T-helper 2 cell (primary cell): ENCODE measurements around the gene TRIM37.
"Not testable (repeated sequence)": the region's sequence is repeated elsewhere in the genome, so short reads cannot be mapped to it uniquely, and the experiment has no call there.

Source experiments
- DNase-seq, 5 experiments: peaks; one replicate each; pipeline versions ENCODE4 v3.0.0 to v3.0.0-alpha.2; 2012 to 2022

TRIM37 gene

DNA sequence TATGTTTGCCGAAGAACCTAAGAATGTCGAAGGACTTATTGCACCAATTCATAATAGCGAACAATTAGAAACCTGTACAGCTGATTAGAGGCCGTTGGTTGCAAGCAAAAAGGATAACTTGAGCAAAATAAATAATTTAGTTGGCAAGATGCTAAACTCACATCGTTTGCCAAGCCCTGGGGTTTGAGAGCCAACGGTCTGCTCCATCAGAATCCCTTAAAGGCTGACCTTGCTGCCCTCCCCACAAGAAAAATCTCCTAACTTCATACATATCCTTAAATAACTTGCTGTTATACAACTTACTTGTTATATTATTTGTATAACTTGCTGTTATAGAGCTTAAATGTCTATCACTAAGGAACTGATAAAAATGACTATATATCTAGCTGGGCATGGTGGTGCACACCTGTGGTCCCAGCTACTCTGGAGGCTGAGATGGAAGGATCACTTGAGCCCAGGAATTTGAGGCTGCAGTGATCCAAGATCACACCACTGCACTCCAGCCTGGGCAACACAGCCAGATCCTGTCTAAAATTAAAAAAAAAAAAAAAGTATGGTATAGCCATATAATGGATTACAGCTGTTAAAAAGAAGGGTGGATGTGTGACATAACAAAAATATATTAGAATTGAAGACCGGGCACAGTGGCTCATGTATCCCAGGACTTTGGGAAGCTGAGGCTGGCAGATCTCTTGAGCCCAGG lies 1.9 kb upstream of the TRIM37 start:
- DNase-seq: no peak

DNA sequence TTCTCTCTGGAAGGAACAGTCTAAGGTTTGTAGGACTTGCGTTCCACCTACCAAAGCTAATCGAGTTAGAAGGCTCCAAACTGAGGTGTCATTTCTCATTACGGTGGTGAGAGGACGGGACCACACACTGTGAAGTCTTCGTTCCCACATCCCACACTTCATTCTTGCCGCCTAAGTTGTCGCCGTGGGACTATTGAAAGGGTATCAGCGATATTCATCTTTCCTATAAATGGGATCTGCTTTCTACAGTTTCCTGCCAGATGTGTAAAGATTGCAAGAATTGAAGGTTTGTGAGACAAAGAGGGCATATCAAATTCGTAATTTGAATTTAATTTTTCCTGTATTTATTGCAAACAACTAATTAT lies 608 bp upstream of the TRIM37 start:
- DNase-seq: no peak

GRCh38 chr17:59105852-59106462 lies 723 bp downstream of the TRIM37 start:
- DNase-seq: peak; percentile 51 to 88 (median 68)

DNA sequence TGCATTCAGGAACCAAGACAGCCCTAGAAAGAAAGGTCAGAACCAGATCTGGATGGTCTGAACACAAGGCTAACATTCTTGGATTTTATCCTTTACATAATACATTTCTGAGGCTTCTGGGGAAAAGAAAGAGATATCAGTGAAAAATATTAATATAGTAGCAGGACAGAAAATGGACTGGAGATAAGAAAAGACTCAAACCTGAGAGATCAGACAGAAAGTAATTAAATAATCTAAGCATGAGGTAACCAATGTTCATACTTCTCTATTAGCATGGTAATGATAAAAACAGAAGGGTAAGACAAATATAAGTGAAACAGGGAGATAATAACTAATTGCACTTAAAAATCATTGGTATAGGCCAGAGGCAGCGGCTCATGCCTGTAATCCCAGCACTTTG lies 5.5 kb downstream of the TRIM37 start:
- DNase-seq: no peak

GRCh38 chr17:59097876-59098275 lies 8.8 kb downstream of the TRIM37 start:
- DNase-seq: no peak

DNA sequence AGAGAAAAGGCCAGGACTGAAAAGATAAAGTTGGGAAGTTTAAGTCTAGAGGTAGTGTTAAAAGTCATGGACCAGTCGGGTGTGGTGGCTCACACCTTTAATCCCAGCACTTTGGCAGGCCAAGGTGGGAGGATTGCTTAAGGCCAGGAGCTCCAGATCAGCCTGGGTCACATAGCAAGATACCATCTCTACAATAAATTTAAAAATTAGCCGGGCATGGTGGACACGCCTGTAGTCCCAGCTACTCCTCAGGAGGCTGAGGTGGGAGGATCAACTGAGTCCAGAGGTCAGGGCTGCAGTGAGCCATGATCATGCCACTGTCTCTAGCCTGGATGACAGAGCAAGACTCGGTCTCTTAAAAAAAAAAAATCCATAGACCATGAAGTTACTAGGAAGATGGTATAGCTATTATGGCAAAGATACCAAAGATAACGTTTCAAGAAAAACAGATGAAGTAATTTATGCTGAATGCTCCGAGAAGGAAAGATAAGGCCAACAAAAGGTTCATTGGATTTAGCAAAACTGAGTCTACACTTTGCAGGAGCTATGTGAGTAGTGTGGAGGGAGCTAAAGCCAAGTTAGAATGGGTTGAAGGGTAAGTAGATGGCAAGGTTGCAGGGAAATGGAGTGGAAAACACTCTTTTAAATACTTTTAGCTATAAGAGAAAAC lies 11.7 kb downstream of the TRIM37 start:
- DNase-seq: no peak

DNA sequence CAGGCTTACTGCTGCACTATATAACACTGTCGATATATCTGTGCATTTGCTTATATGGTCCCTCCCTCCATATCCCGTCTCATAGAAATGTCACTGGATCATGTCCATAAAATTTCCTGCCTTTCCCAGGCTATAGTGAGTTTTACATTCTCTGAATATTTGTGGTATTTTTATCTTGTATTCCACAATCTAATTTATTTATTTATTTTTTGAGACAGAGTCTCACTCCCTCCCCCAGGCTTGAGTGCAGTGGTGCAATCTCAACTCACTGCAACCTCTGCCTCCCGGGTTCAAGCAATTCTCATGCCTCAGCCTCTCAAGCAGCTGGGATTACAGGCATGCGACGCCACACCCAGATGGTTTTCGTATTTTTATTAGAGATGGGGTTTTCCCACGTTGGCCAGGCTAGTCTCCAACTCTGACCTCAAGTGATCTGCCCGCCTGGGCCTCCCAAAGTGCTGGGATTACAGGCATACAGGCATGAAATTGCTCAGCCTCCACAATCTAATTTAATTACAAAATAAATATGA lies 12.9 kb downstream of the TRIM37 start:
- DNase-seq: no peak

DNA sequence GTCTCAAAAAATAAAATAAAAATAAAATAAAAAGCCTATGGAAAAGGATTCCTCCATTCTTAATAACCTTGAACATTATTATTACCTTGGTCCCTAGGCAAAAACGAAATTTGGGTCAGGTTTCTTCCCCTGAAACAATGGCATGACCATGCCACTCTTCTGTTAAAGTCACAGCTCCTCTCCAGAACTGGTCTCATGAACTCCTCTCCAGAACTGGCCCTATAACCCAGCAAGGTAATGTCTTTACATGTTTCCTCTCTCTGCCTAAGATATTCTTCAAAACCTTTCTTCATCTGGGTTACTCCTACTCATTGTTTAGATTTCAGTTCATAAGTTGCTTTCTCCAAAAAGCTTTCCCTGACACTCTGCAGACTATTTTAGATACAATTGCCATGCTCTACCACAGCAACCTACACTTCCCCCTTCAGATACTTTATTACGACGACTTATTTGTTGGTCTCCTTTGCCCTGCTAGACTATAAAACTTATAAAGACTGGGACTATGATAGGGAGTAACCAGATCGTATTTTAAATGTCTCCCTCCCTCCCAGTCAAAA lies 13.5 kb downstream of the TRIM37 start:
- DNase-seq: no peak

DNA sequence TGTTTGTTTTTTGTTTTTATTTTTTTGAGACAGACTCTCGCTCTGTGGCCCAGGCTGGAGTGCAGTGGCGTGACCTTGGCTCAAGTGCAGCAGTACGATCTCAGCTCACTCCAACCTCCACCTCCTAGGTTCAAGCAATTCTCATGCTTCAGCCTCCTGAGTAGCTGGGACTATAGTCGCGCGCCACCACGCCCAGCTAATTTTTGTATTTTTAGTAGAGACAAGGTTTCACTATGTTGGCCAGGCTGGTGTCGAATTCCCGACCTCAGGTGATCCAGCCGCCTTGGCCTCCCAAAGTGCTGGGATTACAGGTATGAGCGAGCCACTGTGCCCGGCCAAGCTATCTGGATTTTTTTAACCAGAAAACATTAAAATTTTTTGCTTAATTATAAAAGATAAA lies 16.1 kb downstream of the TRIM37 start:
- not testable (repeated sequence) for DNase-seq

- no peak for DNase-seq
These were observed 22.5 kb downstream of the TRIM37 start for GRCh38 chr17:59084154-59084553.

GRCh38 chr17:59074494-59074893 lies 32.2 kb downstream of the TRIM37 start:
- DNase-seq: no peak

DNA sequence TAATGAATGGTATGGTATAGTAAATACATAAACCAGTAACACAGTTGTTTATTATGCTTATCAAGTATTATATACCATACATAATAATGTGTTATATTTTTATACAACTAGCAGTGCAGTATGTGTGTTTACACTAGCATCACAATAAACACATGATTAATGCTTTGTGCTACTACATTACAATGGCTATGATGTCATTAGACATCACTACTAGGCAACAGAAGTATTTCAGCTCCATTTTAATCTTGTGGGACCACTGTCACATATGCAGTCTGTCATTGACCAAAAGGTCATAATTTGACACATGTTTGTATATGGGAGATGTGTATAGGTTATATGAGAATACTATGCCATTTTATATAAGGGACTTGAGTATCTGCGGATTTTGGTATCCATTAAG lies 32.7 kb downstream of the TRIM37 start:
- no peak for DNase-seq

GRCh38 chr17:59069856-59070255 lies 36.8 kb downstream of the TRIM37 start:
- DNase-seq: no peak

- DNase-seq: no peak
These were observed 38.9 kb downstream of the TRIM37 start for GRCh38 chr17:59067756-59068155.

DNA sequence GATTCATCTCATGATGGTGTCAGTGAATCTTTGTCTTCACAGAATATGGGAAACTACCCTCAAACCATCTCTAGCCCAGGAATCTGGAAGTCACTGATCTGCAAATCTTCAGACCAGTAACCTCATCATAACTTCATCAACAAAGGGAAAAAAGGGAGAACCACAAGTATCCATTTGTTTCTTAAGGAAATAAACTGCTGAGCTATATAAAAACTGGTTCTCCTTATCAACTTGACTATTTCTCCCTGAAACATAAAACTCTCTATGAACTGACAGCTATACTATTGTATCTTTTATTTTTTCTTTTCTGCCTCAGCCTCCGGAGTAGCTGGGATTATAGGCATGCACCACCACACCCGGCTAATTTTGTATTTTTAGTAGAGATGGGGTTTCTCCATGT lies 39.3 kb downstream of the TRIM37 start:
- no peak for DNase-seq

- DNase-seq: no peak
These were observed 44.2 kb downstream of the TRIM37 start for GRCh38 chr17:59062509-59062908.

- no peak for DNase-seq
These were observed 49.8 kb downstream of the TRIM37 start for GRCh38 chr17:59056857-59057256.

DNA sequence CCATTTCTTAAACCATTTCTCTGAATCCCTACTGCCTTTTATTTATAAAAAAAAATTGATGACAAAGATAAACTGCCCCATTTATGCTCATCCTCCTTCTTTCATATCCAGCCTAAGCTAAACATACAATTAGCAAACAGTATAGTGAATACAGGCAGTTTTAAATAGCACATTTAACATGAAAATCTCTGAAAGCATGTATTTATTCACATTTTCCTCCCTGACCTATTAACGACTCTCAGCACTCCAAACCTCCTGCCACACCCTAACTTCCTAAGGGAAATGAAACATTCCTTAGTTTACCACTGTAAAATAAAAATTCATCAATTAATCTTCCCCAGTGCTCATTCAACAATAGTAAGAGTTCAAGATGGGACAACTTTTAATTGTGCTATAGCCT lies 56.9 kb downstream of the TRIM37 start:
- DNase-seq: no peak

DNA sequence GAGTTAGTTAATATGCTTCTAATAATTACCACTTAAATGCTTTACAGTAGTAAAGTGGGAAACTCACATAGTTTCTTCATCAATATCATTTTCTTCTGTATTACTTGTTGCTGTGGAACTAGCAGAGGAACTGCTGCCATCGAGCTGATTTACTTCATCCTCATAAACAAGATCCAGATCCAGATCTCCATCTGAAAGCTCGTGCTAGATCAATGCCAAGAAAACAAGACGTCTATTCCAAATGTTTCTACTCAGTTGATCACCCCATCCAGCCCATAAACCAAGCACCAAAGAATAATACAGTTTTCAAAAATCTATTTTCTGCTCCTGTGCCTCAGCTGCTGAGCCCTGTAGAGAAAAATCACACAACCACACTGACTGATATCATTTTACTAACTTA lies 59.1 kb downstream of the TRIM37 start:
- DNase-seq: no peak

DNA sequence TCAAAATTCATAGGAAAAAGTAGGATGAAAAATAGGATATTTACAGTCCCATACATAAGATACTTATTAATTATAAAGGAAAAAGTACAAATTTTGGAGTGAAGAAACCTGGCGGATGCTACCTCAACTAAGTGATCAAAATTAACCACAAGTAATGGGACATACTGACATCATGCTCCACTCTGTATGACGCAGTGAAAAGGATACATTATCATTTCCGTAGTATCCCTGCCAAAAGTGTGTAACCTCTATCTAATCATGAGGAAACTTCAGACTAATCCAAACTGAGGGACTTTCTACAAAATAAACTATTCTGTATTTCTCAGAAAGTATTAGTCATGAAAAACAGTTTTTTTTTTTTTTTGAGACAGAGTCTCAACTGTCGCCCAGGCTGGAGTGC lies 60.5 kb downstream of the TRIM37 start:
- no peak for DNase-seq

DNA sequence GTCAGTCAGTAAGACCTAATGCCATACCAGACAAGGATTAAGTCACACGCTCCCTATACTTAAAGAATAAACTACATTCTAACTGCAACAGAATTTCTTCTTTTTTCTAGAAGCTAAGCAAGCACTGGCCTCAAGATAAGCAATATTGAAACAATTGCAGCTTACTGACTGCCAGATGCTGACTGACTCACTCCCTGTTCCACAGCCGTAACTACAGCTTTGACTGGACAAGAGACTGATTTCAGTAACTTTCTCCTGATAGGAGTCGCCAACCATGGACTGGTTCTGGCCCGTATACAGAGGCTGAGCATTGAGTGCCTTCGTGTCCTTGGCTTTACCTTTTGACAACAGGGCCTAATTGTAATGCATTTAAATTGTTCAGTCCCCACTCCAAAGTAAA lies 67.9 kb downstream of the TRIM37 start:
- peak in 1 of 5 experiments; percentile 49 for DNase-seq

DNA sequence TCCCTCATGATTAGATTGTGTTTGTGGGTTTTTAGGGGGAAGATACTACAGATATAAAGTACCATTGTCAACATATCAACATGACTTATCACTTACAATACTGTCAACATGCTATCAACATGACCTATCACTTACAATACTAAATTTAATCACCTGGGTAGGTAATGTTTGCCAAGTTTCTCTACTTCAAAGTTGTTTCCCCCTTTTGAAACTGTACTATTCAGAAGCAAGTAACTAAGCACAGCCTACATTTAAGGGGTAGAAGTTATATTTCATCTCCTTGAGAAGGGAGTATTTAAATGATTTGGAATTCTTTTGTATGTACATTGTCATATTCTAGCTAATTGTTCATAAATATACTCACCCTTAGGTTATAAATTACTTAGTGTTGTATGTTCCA lies 68.7 kb downstream of the TRIM37 start:
- DNase-seq: no peak

DNA sequence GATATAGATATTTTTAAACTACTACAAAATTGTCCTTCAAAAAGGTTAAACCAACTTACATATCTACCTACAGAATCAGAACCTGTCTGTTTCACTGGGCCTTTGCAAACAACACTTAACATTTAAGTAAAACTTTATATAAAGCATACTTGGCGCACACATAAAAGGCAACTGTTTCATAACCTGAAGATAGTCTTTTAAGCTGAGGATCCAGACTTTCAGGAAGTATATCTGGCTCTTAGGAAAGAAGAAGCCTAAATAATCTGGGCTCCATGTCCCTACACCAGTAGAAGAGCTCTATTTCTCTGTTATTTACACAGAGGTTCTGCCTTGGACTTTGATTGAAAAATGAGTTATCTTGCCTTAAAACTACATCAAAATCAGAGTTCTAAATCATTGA lies 75.9 kb downstream of the TRIM37 start:
- DNase-seq: no peak

DNA sequence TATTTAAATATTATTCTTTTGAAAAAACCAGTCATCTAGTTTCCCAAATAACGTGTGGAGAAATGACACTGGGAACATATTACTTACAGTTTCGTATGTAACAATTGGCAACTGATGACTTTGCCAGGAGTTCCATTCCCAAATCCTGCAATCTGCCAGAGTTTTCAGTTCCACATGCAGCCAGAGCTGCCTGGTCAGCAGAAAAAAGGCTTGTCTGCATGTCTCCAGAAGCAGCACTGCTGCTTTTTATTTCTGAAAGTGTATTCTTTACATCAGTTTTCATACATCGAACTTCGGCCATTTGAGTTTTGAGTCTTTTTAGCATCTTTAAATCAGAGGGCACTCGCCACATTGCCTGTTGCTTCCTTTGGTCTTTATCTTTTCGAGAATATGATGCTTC lies 78.4 kb downstream of the TRIM37 start:
- no peak for DNase-seq
